HepG2 (cell line): ENCODE data around the gene RUNX2. TPM values are rescaled to one million over a fixed set of nuclear protein-coding genes. Genes with fewer than 3 reads are reported as not detected.

Experiments used
- AKAP8 ChIP-seq: sonication (generic); formaldehyde crosslinking; IDR thresholded peaks from 2 replicates; pipeline ENCODE4 v1.5.1; 2020; ENCODE audit warnings: mild to moderate bottlenecking, missing genetic modification reagents
- CREBL2 ChIP-seq: sonication (generic); formaldehyde crosslinking; IDR thresholded peaks from 2 replicates; pipeline ENCODE4 v1.8.1; 2023; ENCODE audit warnings: missing genetic modification reagents, mild to moderate bottlenecking, borderline replicate concordance
- GTF3A ChIP-seq: sonication (generic); formaldehyde crosslinking; conservative IDR thresholded peaks from 2 replicates; pipeline ENCODE4 v1.4.0; 2020; ENCODE audit warnings: mild to moderate bottlenecking, missing genetic modification reagents
- KDM6A ChIP-seq: IDR thresholded peaks from 2 replicates; pipeline ENCODE4 v1.6.1; 2016; ENCODE audit warnings: low read depth
- MIER3 ChIP-seq: IDR thresholded peaks from 2 replicates; pipeline ENCODE4 v1.6.1; 2016; ENCODE audit warnings: missing compliant biosample characterization, borderline replicate concordance
- SRF ChIP-seq: IDR thresholded peaks from 2 replicates; pipeline ENCODE4 v1.6.1; 2011; ENCODE audit warnings: mild to moderate bottlenecking, low read depth, low read length, moderate library complexity
- TFDP1 ChIP-seq: IDR thresholded peaks from 2 replicates; pipeline ENCODE4 v1.6.1; 2016; ENCODE audit warnings: missing compliant biosample characterization, missing genetic modification reagents, borderline replicate concordance
- TMF1 ChIP-seq: sonication (generic); formaldehyde crosslinking; IDR thresholded peaks from 2 replicates; pipeline ENCODE4 v1.8.1; 2022; ENCODE audit warnings: low read depth, missing genetic modification reagents
- ZBTB44 ChIP-seq: sonication (generic); formaldehyde crosslinking; IDR thresholded peaks from 2 replicates; pipeline ENCODE4 v1.4.0; 2020; ENCODE audit warnings: missing genetic modification reagents
- ZEB1 ChIP-seq: IDR thresholded peaks from 2 replicates; pipeline ENCODE4 v1.6.1; 2012; ENCODE audit warnings: mild to moderate bottlenecking, low read depth, inconsistent platforms; ENCODE audit not compliant: insufficient replicate concordance
- ZNF318 ChIP-seq: sonication (generic); formaldehyde crosslinking; IDR thresholded peaks from 2 replicates; pipeline ENCODE4 v1.4.0; 2020; ENCODE audit warnings: mild to moderate bottlenecking, missing genetic modification reagents
- ZNF558 ChIP-seq: sonication (generic); formaldehyde crosslinking; IDR thresholded peaks from 2 replicates; pipeline ENCODE4 v1.9.0; 2022; ENCODE audit warnings: mild to moderate bottlenecking, missing genetic modification reagents, borderline replicate concordance
- ZNF720 ChIP-seq: sonication (generic); formaldehyde crosslinking; IDR thresholded peaks from 2 replicates; pipeline ENCODE4 v1.4.0; 2020; ENCODE audit warnings: missing genetic modification reagents
- ZNF816 ChIP-seq: sonication (generic); formaldehyde crosslinking; IDR thresholded peaks from 2 replicates; pipeline ENCODE4 v1.8.0; 2022; ENCODE audit warnings: missing genetic modification reagents, mild to moderate bottlenecking, borderline replicate concordance
- polyA plus RNA-seq, 8 experiments: library from polyadenylated mRNA; depleted of rRNA in 3 of 8; stranded (reverse) in 7 of 8; unstranded in 1 of 8; fragments of >200 nt; fragmentation: Illumina TruSeq in 4 of 8; extraction: Trizol in 4 of 8; gene quantifications; 2 replicates each; pipeline versions ENCODE4 v1.2.1 to v1.2.3, GENCODE V29; 2011 to 2016; ENCODE audit warnings: low read depth in 4 of 8, missing spikeins in 1 of 8, mixed read lengths in 1 of 8; ENCODE audit not compliant: insufficient read depth in 1 of 8
- total RNA-seq, 5 experiments: library from RNA; depleted of rRNA; stranded (reverse); fragments of >200 nt; fragmentation: Illumina TruSeq; extraction: Trizol; gene quantifications; 2 replicates each; pipeline ENCODE4 v1.2.3, GENCODE V29; 2016; ENCODE audit warnings: low read depth in 1 of 5

RUNX2 gene
- total and polyA plus RNA-seq, 2 of the 13 experiments (the other 11 are each of a cell fraction or from before 2014, with no cell fraction given) = not detected

GRCh38 chr6:45445749-45446549, 117.8 kb downstream of the RUNX2 start (continued):
- TF ChIP-seq ZNF318 (CRISPR knock-in tag) = 0 out of 2 replicates have a peak, but pooled peaks have one; percentile 37
- no peak for TF ChIP-seq ZBTB44 (CRISPR knock-in tag)
- TF ChIP-seq ZNF720 = no peak
- TF ChIP-seq TFDP1 (CRISPR knock-in tag) = peak; percentile 77; the same call in 1 of the 2 replicates
- peak; percentile 61; the same call in 1 of the 2 replicates for TF ChIP-seq AKAP8 (CRISPR knock-in tag)
- TF ChIP-seq GTF3A (CRISPR knock-in tag) = no peak
- peak; percentile 100 for TF ChIP-seq MIER3 (CRISPR knock-in tag)
- peak; percentile 92 for TF ChIP-seq ZNF816 (CRISPR knock-in tag)
- 0 out of 2 replicates have a peak, but pooled peaks have one; percentile 41 for TF ChIP-seq TMF1 (CRISPR knock-in tag)
- TF ChIP-seq KDM6A = peak; percentile 28; the same call in 1 of the 2 replicates
- no peak for TF ChIP-seq SRF
- TF ChIP-seq ZNF558 (CRISPR knock-in tag) = peak; percentile 63; the same call in 1 of the 2 replicates
- no peak for TF ChIP-seq CREBL2 (CRISPR knock-in tag)
- TF ChIP-seq ZEB1 = peak; percentile 48
